Measurements from ENCODE around the gene MYO1C.

Gene MYO1C

GRCh38 chr17:1506649-1507267 is 14.3 kb upstream of the MYO1C start:
- no peak for DNase-seq (ENCODE audit: low read depth)

- DNase-seq (ENCODE audit: low read depth): no peak
These were observed 13.1 kb upstream of the MYO1C start for GRCh38 chr17:1505586-1505985.

- no peak for DNase-seq (ENCODE audit: low read depth)
These were observed 12.4 kb upstream of the MYO1C start for GRCh38 chr17:1504866-1505265.

GRCh38 chr17:1503699-1504098 is 11.2 kb upstream of the MYO1C start:
- DNase-seq (ENCODE audit: low read depth): no peak

GRCh38 chr17:1498869-1499268 is 6.4 kb upstream of the MYO1C start:
- DNase-seq (ENCODE audit: low read depth): no peak

GRCh38 chr17:1498233-1498632 is 5.7 kb upstream of the MYO1C start:
- no peak for DNase-seq (ENCODE audit: low read depth)

- DNase-seq (ENCODE audit: low read depth): no peak
These were observed 5.3 kb upstream of the MYO1C start for GRCh38 chr17:1497831-1498230.

GRCh38 chr17:1496869-1497268 is 4.4 kb upstream of the MYO1C start:
- DNase-seq (ENCODE audit: low read depth): no peak

GRCh38 chr17:1495265-1495989 is 2.9 kb upstream of the MYO1C start:
- DNase-seq (ENCODE audit: low read depth): no peak

GRCh38 chr17:1494736-1495253 is 2.3 kb upstream of the MYO1C start:
- no peak for DNase-seq (ENCODE audit: low read depth)

GRCh38 chr17:1494203-1494602 is 1.7 kb upstream of the MYO1C start:
- no peak for DNase-seq (ENCODE audit: low read depth)

GRCh38 chr17:1493291-1493980 is 950 bp upstream of the MYO1C start:
- no peak for DNase-seq (ENCODE audit: low read depth)

GRCh38 chr17:1491443-1492248 is 840 bp downstream of the MYO1C start:
- DNase-seq (ENCODE audit: low read depth): no peak

GRCh38 chr17:1490643-1491442 is 1.6 kb downstream of the MYO1C start:
- DNase-seq (ENCODE audit: low read depth): no peak

GRCh38 chr17:1488826-1489270 is 3.6 kb downstream of the MYO1C start:
- no peak for DNase-seq (ENCODE audit: low read depth)

GRCh38 chr17:1487939-1488825 is 4.3 kb downstream of the MYO1C start:
- DNase-seq (ENCODE audit: low read depth): no peak

GRCh38 chr17:1486802-1487695 is 5.4 kb downstream of the MYO1C start:
- no peak for DNase-seq (ENCODE audit: low read depth)

- DNase-seq (ENCODE audit: low read depth): no peak
These were observed 6.8 kb downstream of the MYO1C start for GRCh38 chr17:1485423-1486376.

Data from HS-27A (cell line).